SIG-M5 treated with dmso at 0.1 percent for 504 hours (cell line): Measurements from ENCODE around the gene ZNFX1.
A peak's percentile ranks its signal among the peaks of the same experiment; 100 is the strongest.
"Not testable (repeated sequence)": the region's sequence is repeated elsewhere in the genome, so short reads cannot be mapped to it uniquely, and the experiment has no call there.

Experiments used
- DNase-seq: peaks from one replicate; lab custom pipeline; 2025; ENCODE audit not compliant: unreplicated experiment; lab: John Stamatoyannopoulos, UW

The ZNFX1 gene

DNA sequence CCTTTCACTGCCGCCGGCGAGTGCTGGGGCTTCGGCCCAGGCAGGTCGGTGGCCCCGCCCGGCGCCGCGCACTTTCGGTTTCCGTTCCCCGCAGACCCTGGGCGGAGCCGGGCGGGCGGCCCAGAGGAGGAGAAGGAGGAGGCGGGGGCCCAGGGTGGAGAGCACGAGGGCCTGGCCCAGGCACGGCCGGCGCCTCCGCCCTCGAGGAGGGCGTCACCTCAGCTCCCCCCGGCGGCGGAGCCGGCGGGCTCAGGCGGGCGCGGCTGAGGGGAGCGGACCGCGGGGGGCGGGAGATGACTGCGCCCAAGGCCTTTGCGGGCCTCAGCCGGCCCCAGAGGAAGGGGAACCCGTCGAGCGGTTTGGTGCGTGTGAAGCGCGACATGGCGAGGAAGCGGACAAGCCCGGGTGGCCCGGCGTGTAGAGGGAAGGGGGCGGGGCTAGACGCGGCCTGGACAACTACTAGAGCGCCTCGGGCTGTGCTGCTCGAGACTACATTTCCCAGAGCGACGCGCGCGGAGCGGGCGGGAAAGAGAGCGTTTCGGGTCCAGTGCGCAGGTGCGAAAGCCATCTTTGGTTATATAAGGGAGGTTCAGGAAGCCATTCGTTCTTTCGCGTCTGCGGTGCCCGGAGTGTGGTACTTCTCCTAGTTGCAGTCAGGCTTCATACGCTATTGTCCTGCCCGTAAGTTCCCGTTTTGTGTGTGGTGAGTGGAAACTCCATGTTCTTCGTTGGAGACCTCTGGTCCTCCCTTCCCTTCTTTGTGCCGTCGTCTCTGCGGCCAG is at the start of gene ZNFX1:
TSS of gene ZNFX1 (minus strand) at position 22 of the 782 bp plus-strand sequence. CDS start 2,218 bp downstream, outside the sequence.
- peak; percentile 99 for DNase-seq

DNA sequence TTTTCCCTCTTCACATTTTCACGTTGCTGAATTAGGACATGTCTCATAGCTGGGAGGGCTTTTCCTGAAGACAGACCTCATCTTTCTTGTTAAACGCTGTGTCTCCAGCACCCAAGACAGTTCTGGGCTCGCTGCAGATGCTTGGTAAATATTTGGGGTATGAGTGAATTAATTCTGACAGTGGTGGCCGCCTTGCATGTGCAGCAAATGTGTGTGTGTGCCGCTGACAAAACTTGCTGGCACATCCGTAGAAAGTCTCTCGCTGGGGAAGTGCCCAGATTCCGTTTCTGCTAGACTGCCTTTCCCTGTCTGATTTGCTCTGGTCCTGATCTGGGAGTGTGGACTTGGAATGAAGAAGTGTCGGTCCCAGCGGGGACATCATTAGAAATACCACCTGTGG is 48.2 kb upstream of the ZNFX1 start:
- no peak for DNase-seq

DNA sequence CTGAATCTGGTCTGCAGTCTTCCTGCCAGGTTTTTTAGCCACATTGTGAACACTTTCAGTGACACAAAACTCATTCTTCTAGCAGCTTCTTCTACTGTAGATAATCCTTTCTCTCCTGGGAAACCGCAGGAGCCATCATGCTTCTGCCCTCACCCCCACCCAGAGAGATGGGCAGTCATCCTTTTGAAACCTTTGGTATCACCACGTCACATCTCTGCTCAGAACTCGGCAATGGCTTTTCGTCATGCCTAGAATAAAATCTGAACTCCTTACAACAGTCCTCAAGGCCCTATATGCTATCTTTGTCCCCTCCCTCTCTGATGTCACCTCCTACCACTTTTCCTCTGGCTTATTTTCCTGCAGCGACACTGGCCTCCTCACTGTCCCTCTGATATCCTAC is 46.4 kb upstream of the ZNFX1 start:
- no peak for DNase-seq

DNA sequence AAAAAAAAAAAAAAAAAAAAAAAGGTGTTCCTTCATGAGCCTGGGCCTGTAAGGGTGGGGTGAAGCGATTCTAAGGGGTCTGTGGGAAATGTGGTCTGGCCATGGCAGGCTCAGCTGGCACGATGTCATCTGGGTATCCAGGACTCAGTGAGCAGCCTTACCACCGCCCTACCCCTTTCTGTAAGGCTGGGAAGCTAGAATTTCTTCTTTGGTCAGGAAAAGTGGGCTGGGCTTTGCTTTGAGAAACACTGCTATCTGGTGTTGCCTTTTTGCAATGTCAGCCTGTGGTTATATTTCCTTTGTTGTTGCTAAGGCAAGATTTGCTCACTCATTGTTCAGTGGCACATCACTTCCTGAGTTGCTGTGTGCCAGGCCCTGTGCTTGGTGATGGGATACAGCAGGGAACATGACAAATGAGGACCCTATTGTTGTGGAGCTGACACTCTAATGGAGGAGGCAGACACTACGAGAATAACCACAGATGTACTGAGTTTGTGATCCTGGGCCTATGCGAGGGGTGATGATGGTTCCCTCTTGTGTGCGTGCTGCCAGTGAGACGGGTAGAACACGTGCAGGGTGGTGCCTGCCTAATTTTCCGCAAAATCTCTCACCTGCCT is 45.9 kb upstream of the ZNFX1 start:
- peak; percentile 89 for DNase-seq

DNA sequence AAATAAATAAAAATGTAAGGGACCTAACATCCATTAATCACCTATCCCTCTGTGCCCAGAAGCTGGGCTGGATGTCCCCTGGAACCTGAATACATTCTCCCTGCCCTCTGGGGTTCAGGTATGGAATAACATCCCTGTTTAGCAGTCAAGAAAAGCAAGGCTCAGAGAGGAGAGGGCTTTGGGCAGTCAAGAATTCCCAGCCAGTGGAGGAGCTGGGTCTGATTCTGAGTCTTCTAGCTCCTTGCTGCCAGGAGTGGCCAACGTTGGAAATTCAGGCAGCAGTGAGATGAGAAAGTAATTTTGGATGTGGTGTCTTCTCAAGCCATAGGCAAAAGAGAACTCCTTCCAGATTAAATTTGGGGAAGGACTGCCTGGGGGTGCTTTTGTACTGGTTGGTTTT is 42.6 kb upstream of the ZNFX1 start:
- DNase-seq: peak; percentile 61

DNA sequence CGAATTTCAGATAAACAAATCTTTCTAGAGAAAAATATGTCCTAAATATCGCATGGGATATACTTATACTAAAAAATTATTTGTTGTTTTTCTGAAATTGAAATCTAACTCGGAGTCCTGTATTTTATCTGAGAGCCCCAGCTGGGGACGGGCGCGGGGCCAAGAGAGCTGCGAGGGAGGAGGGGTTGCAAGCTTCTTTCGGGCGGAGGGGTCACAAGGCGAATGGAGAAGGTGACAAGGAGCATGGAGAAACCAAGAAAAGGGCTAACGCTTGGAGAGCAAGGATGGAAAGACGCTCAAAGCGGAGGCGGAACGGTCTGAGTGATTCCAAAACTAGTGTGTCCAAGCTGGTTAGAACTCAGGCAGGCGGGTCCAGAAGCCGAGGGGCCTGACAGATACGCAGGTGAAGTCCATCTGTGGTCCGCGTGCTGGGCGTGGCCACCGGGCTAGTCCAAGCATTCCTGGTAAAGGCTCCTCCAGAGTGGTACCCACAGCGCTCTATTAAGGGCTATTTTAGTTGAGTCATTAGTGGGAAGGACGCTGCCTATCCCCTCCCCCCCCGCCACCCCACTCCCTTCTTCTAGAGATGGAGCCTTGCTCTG is 41.5 kb upstream of the ZNFX1 start:
- no peak for DNase-seq

DNA sequence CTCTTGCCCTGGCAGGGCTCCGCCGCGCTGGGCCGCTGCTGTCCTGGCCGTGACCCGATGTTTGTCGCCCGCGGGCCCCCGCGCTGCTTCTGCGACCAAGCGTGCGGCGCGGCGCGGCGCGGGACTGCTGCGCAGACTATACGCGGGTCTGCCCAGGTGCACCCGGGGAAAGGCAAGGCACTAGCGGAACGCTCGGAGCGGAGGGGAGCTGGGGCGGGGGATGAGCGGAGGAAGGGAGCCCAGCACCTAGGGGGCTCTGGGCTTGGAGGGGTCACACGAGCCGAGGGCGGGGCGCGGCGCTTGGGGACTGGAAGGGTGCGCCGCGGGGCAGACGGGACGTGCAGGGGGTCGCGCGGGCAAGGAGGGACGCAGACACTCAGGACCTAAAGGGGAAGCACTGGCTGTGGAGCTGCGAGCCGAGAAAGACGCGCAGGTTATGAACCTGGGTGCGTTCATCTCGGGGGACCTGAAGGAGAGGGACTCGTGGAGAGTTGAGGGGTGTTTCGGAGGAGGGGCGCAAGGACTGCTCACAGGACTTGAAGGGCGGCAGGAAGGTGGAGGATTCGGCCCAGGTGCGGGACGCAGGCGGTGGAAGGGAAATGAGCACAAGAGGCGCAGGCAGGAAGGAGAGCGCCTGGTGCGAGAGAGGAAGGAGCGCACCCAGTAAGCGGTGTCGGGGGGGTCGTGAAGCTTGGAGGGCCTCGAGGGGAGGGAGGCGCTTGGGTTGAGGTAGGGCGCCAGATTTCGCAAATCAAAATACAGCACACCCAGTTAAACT is 40.8 kb upstream of the ZNFX1 start:
- no peak for DNase-seq

DNA sequence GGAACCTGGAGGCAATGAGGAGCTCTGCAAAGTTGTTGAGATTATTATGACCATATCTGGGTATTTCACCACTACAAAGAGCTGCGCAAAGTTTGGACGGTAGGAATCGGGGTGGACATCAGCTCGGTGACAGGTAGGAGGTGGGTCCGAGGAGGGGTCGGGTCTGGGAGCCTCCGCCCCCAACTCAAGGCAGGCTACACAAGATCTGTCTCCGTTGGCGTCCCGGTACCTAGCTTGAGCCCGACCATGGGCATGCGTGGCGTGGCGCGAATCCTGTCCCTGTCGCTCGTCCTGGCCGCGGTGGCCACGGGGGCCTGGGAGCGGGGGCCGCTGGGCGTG is 40.2 kb upstream of the ZNFX1 start:
- DNase-seq: no peak

DNA sequence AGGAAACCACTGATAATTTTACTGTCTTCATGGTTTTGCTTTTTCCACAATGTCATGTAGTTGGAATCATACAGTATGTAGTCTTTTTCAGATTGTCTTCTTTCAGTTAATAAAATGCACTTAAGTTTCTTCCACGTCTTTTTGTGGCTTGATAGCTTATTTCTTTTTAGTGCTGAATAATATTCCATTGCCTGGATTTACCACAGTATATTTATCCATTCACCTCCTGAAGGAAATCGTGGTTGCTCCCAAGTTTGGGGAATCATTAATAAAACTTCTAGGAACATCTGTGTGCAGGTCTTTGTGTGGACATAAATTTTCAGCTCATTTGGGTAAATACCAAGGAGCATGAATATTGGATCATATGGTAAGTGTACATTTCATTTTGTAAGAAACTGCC is 38.8 kb upstream of the ZNFX1 start:
- no peak for DNase-seq

DNA sequence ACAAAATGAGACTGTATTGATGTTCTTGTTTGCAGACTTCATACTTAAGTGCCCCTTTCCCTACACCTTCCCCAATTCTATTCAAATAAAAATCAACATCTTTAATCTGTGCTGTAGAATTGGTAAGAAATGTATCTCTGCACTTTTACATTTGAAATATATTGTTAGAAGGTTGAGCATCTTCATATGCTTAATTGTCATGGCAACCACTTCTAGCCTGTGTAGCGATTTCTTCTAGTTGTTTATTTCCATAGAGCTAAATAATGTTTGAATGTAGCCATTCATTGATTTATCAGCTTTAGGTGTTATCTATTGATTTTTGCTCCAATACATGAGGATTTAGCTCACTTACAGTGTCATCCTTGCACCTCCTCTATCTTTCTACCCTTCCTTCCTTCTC is 37.7 kb upstream of the ZNFX1 start:
- DNase-seq: no peak

DNA sequence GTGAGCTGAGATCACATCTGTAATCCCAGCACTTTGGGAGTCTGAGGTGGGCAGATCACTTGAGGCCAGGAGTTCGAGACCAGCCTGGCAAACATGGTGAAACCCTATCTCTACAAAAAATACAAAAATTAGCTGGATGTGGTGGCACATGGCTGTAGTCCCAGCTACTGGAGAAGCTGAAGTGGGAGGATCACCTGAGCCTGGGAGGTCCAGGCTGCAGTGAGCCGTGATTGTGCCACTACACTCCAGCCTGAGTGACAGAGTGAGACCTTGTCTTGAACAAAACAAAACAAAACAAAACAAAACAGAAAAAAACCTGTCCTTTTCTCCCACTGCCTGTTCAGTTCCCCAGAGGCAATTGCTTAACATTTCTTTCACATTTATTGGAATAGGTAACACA is 36.2 kb upstream of the ZNFX1 start:
- DNase-seq: not testable (repeated sequence)

DNA sequence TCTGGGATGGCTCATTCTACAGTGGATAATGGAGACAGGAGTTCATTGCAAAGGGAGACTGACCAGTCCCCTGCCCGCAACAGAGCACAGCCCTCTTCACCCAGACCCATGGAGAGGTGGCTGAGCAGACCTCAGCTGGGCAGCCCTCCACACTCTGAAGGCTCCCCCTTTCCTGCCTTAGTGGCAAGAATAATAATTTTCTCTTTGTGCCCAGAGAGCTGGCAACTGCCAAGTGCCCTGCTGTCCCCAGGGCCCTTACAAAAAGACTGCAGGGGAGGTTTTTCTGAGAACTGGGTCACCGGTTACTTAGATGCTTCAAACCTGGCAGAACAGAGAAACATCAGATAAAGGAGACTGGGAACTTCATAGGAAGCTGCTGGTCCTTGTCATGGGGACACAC is 35.4 kb upstream of the ZNFX1 start:
- no peak for DNase-seq

DNA sequence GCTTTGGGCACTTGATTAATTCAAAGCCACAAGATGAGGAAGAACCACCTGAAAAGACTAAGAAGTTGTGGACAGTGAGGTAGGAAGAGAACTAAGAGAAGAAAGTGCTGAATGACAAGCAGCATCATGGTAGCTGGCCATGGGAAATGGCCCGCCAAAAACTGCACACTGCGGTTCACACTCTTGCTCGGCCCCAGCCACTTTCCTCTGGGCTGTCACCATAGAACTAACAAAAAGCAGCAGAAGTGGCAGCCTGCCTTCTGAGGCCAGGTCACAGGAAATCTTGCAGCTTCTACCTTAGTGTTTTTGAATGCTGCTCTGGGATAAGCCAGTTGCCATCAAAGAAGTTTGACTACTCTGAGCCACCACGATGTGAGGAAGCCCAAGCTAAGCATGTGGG is 34.8 kb upstream of the ZNFX1 start:
- DNase-seq: no peak

DNA sequence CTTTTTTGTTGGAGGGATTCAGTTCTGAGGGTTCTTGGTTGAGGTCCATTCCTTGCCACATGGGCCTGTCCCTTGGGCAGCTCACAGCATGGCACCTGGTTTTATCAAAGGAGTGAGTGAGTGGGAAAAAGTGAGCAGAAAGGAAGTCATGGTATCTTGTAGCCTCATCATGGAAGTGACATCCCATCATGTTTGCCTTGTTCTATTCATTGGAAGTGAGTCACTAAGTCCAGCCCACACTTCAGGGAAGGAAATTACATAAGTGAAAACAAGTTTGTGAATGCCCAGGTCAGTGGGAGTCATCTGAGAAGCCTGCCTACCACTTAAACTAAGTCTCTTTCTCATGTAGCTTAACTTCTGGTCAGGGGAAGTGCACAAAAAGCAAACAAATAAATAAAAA is 32.8 kb upstream of the ZNFX1 start:
- DNase-seq: peak; percentile 24

DNA sequence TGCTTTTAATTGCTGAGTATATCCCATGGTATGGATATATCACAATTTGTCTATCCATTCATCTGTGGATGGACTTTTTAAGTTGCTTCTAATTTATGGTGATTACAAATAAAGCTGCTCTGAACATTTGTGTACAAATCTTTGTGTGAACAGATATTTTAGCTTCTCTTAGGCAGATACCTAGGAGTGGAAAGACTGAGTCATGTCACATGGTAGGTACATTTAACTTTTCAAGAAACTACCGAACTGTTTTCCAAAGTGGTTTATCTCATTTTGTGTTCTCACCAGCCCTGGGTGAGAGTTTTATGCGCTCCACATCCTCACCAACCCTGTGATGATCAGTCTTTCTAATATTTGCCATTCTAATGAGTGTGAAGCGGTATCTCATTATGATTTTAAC is 31.0 kb upstream of the ZNFX1 start:
- DNase-seq: no peak

DNA sequence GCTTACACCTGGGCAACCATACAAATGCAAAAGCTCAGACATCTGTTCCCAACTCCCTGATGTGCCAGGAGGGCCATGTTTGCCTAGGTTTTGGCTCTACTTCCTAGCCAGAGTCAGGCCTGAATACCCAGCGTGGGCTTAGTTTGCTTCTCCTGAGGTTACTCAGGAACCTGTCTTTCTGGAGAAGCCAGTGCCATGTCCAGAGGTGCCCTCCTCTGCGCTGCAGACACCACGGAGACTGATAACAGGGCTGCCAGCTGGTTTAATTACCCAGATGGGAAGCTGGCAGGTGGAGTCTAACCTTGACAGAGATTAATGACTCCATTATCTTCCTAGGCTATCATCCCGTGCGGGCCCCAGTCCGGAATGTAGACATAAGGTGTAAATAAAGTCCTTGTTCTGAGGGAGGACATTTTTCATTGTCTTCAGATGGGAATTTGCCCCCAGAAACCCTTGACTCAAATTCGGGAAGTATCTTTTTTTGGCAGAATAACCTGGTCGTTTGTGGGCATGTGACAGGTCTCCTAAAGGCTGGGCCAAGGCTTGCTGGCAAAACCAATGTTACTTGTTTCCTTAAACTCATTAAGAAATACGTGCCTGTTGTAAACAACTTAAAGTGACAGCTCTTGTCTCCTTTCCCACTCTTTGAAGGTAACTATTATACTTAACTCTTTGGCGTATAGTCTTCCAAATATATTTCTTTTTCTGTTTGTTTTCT is 29.2 kb upstream of the ZNFX1 start:
- no peak for DNase-seq

DNA sequence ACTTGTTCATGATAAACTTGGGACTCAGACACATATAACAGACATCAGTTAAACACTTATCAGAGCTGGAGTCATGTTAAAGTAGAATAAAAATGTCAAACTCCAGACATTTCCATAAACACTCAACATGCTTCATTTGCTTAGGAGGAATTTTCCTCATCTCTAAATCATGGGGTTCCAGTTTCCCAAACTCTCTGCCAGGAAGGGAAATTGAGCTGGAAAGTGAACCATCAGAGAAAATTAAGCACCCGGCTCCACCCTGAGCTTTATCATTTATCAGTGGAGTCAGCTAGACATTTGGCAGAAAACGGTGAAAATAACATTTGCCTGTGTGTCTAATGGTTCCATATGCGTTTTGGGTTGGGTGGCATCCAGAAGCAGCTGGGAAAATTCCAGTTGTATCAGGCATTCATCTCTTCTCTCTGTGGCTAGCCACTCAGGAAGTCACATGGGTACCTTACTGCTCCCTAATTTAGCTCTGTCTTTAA is 25.3 kb upstream of the ZNFX1 start:
- no peak for DNase-seq

DNA sequence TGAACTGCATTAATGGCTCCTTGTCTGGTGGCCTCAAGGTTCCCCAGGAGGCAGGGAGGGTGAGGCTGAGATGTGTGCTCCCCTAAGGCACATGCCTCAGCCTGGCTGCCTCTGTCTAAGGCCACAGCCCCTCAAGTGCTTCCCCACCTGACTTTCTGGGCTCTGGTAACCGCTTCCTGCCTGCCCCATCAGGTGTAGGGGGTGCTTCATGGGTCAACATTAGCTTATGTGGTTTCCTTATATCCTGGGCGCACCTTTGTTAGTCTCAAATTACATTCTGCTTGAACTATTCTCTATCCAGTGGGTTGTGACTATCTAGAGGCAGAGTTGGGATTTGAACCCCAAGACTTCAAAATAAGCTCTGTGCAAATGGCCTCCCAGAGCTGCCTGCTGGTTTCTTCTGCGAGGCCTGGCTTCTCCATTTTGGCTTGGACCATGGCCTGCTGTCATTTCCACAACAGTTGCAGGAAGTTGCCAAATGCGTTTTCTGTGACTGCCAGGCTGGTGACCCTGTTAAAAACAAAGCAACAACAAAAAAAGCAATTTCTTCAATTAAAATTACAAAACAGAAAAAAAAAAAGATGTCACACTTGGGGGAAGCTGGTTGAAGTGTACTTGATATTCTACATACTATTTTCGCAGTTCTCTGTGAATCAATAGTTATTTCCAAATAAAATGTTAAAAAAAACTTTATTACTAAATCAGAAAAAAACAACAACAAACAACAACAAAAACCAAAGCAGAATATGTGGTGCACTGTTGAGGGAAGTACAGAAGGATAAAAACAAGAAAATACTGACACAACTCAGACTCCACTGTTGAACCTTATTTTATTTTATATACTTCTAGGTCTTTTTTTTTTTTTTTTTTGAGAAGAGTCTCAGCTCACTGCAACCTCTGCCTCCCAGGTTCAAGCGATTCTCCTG is 20.0 kb upstream of the ZNFX1 start:
- peak; percentile 65 for DNase-seq

DNA sequence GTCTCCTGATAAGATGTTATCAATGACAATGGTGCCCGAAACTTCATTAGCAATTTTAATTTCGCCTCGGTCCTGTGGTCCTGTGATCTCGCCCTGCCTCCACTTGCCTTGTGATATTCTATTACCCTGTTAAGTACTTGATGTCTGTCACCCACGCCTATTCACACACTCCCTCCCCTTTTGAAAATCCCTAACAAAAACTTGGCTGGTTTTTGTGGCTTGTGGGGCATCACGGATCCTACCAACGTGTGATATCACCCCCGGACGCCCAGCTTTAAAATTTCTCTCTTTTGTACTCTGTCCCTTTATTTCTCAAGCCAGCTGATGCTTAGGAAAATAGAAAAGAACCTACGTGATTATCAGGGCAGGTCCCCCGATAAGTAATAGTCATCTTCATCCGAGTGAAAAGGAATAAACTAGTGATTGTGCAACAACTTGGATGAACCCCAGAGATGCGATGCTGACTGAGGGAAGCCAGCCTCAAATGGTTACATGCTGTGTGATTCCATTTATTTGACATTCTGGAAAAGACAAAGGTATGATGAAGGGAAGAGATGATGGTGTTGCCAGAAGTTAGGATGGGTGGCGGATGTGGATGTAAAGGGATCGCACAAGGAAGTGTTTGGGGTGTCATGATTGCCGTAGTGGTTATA is 16.3 kb upstream of the ZNFX1 start:
- DNase-seq: not testable (repeated sequence)
